H54 (cell line): ENCODE measurements around the gene ERH.

ENCODE experiments used
- DNase-seq: peaks from one replicate; pipeline ENCODE4 v3.0.0; 2011; ENCODE audit warnings: low spot score, mixed read lengths; ENCODE audit not compliant: insufficient read length
- FAIRE-seq: peaks from 3 replicates; lab custom pipeline; 2011; peaks lifted over from hg19 to GRCh38; lab: Jason Lieb, UNC
- POLR2A ChIP-seq: IDR thresholded peaks from 2 replicates; pipeline ENCODE4 v1.6.1; 2011; ENCODE audit warnings: low read depth, mild to moderate bottlenecking, low read length

The ERH gene

GRCh38 chr14:69335371-69335771 is 62.7 kb downstream of the ERH start:
- FAIRE-seq (no peak), DNase-seq (no peak)
- TF ChIP-seq POLR2A: no peak

- DNase-seq (no peak), FAIRE-seq (no peak)
- no peak for TF ChIP-seq POLR2A
Measured at GRCh38 chr14:69334576-69334975, 63.5 kb downstream of the ERH start.

DNA sequence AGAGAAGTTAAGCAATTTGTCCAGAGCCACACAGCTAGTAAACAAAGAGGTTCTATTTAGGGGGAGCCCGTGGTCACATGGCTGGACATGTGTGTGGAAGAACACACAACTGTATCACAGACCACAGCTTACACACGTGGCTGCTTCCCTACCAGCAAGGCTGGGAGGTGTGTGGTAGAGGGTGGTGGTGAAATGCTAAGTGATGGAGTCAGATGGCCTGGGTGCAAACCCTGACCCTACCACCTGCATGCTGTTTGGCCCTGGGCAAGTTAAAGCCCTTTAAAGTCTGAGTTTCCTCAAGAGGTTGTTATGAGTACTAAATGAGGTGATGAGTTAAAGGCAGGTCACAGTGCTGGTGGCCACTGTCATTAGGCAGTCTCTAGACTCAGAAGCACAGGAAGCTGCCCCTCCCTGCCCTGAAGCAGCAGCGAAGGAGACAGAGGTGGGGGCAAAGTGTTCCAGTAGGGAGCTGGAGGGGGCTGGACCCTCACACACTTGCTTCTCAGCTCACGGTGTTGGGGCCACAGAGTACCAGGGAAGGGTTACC is 64.2 kb downstream of the ERH start:
- no peak for FAIRE-seq

DNA sequence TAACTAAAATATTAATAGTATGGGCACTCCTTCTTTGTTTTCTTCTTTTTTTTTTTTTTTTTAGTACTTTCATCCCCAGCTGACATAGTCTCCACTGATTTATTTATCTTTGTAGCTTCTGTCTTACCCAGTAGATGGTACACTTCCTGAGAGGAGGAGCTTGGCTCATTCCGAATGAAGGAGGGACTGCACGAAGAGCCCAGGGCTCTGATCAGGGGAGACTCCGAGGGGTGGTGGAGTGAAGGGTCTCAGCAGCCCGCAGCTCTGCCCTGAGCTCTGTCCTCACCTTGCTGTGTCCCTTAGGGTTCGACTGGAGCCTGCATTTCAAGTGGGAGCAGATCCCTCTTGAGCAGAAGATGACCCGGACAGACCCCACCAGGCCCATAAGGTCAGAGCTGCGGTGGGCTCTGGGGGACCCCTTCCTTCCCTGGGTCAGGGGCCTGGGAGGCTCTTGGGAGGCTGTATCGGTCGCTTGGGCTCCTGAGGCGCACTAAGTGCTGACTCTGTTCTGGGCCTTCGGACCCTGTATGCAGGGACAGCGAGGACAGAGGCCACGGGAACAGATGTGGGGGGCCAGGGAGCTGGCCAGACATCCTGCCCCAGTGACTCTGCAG is 65.2 kb downstream of the ERH start:
- FAIRE-seq (no peak), DNase-seq (no peak)
- TF ChIP-seq POLR2A: no peak

More for the DNA sequence above, 64.2 kb downstream of the ERH start:
- TF ChIP-seq POLR2A: no peak
- no peak for DNase-seq

GRCh38 chr14:69331206-69331605 is 66.9 kb downstream of the ERH start:
- TF ChIP-seq POLR2A: no peak
- FAIRE-seq: no peak
- no peak for DNase-seq
